ENCODE measurements around the gene CFAP161.

DNA sequence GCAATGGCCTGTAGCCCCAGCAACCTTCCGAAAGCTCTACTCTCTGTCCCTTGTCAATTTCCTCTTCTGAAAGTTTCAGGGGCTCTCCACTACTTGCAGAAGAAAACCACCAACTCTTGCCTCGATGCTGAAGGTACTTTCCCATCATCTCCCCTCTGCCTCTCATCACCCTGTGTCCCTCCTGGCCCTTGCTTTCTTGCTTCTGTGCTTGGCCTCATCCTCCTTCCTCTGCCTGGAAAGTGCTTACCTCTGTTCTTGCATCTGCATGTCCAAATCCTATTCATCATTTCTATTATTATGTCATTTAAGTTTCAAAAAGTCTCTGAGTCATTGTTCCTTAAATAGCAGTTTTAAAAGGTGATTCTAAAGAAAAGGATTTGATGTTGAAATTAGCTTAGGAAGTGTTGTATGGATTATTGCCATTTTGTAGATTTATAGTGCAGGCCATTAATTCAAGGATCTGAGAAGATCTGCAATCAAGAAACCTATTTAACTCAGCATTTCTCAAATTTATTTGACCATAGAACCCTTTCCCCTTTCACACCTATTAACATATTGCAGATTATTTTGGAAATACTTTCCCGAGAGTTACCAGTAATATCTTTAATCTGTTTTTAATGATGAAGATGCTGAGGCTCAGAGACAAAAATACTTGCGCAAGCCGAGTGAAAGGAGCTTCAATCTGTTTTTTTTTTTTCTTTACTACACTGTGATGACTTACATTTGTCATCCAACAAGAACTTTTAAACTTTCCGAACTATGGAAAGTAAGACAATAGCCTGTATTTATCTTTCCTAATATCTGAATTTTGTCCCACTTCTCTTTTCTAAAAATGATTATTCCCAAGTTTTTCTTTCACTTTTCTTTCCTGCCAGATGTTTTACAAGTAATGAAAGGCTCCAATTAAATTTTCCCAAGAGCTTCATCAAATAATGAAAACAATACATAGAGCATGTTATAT lies 22.3 kb upstream of the CFAP161 start:
- TF ChIP-seq POLR2A (IDR thresholded peaks at IDR 0.05): no peak
- TF ChIP-seq, protein P1, sequence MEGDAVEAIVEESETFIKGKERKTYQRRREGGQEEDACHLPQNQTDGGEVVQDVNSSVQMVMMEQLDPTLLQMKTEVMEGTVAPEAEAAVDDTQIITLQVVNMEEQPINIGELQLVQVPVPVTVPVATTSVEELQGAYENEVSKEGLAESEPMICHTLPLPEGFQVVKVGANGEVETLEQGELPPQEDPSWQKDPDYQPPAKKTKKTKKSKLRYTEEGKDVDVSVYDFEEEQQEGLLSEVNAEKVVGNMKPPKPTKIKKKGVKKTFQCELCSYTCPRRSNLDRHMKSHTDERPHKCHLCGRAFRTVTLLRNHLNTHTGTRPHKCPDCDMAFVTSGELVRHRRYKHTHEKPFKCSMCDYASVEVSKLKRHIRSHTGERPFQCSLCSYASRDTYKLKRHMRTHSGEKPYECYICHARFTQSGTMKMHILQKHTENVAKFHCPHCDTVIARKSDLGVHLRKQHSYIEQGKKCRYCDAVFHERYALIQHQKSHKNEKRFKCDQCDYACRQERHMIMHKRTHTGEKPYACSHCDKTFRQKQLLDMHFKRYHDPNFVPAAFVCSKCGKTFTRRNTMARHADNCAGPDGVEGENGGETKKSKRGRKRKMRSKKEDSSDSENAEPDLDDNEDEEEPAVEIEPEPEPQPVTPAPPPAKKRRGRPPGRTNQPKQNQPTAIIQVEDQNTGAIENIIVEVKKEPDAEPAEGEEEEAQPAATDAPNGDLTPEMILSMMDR (IDR thresholded peaks at IDR 0.05): no peak
